ENCODE measurements around the gene USP15. TPM values are rescaled to one million over a fixed set of nuclear protein-coding genes. Genes with fewer than 3 reads are reported as not detected.

The USP15 gene
- total and polyA plus RNA-seq, 2 experiments from 2014 or later, result 48.3 to 54.4 TPM

- Histone ChIP-seq H3K27me3 (replicated peaks; ENCODE audit: insufficient read depth) (no peaks in the 10 kb centered on the region), H3F3A (ENCODE audit: insufficient read depth) (peaks cover 5% of the 10 kb centered on the region; the same call in 1 of the 2 replicates), H2AFZ (no peak overlapping the region), H3K9me2 (ENCODE audit: insufficient read depth) (no peaks in the 10 kb centered on the region), H3K4me2 (ENCODE audit: unreplicated experiment) (no peak overlapping the region), H4K20me1 (ENCODE audit: insufficient read depth) (peaks cover 3% of the 10 kb centered on the region; the same call in 1 of the 2 replicates), H3K4me3 (no peak overlapping the region), H3K9me3 (ENCODE audit: low read depth) (no peaks in the 10 kb centered on the region), H3K9ac (no peak overlapping the region), H3K79me2 (ENCODE audit: insufficient read depth) (peaks cover 100% of the 10 kb centered on the region), H3K36me3 (ENCODE audit: low read depth) (no peaks in the 10 kb centered on the region), H3K4me1 (ENCODE audit: insufficient read depth) (0 out of 2 replicates have a peak, but pooled peaks cover 6% of the 10 kb centered on the region), H3K27ac (no peak overlapping the region)
- DNase-seq, result no peak
- in situ Hi-C loops (cut with MboI), result no loop called here
- 100% methylated on average over 2 of the region's 2 CpGs for WGBS, 2 experiments (ENCODE audit: low coverage in 1 of 2, low lambda C conversion rate in 2 of 2, missing lambda C conversion rate in 2 of 2)
- TF ChIP-seq EZH2 (IDR thresholded peaks at IDR 0.05; ENCODE audit: insufficient read depth, poor library complexity, severe bottlenecking), result no peak
- TF ChIP-seq EZH2phosphoT487 (IDR thresholded peaks at IDR 0.05; ENCODE audit: insufficient read depth, low read depth), result no peak
Measured at GRCh38 chr12:62282057-62282774, 22.0 kb downstream of the USP15 start.

GRCh38 chr12:62284749-62285148 lies 24.5 kb downstream of the USP15 start:
- Histone ChIP-seq H3F3A (ENCODE audit: insufficient read depth) (no peaks in the 10 kb centered on the region), H3K9me2 (ENCODE audit: insufficient read depth) (no peaks in the 10 kb centered on the region), H3K27ac (no peak overlapping the region), H3K4me2 (ENCODE audit: unreplicated experiment) (no peak overlapping the region), H2AFZ (no peak overlapping the region), H3K79me2 (ENCODE audit: insufficient read depth) (peaks cover 100% of the 10 kb centered on the region), H3K9ac (no peak overlapping the region), H3K9me3 (ENCODE audit: low read depth) (no peaks in the 10 kb centered on the region), H3K36me3 (ENCODE audit: low read depth) (no peaks in the 10 kb centered on the region), H3K4me3 (no peak overlapping the region), H3K27me3 (replicated peaks; ENCODE audit: insufficient read depth) (no peaks in the 10 kb centered on the region), H4K20me1 (ENCODE audit: insufficient read depth) (no peaks in the 10 kb centered on the region; the same call in 1 of the 2 replicates), H3K4me1 (ENCODE audit: insufficient read depth) (0 out of 2 replicates have a peak, but pooled peaks cover 6% of the 10 kb centered on the region)
- TF ChIP-seq EZH2 (IDR thresholded peaks at IDR 0.05; ENCODE audit: insufficient read depth, poor library complexity, severe bottlenecking) (no peak), EZH2phosphoT487 (IDR thresholded peaks at IDR 0.05; ENCODE audit: insufficient read depth, low read depth) (no peak)
- DNase-seq, result no peak
- in situ Hi-C loops (cut with MboI), result no loop called here

GRCh38 chr12:62285284-62285683 lies 25.1 kb downstream of the USP15 start:
- no peaks in the 10 kb centered on the region for H3K9me2 ChIP-seq (ENCODE audit: insufficient read depth)
- no peak overlapping the region for H3K27ac ChIP-seq
- H3K27me3 ChIP-seq (replicated peaks; ENCODE audit: insufficient read depth), result no peaks in the 10 kb centered on the region
- TF ChIP-seq EZH2phosphoT487 (IDR thresholded peaks at IDR 0.05; ENCODE audit: insufficient read depth, low read depth), result no peak
- TF ChIP-seq EZH2 (IDR thresholded peaks at IDR 0.05; ENCODE audit: insufficient read depth, poor library complexity, severe bottlenecking), result no peak
- peaks cover 3% of the 10 kb centered on the region; the same call in 1 of the 2 replicates for H4K20me1 ChIP-seq (ENCODE audit: insufficient read depth)
- 100% methylated on average over 1 of the region's 1 CpG for WGBS, 2 experiments (ENCODE audit: low coverage in 1 of 2, low lambda C conversion rate in 2 of 2, missing lambda C conversion rate in 2 of 2)
- H3F3A ChIP-seq (ENCODE audit: insufficient read depth), result no peaks in the 10 kb centered on the region
- no peaks in the 10 kb centered on the region for H3K36me3 ChIP-seq (ENCODE audit: low read depth)
- no peak overlapping the region for H3K4me2 ChIP-seq (ENCODE audit: unreplicated experiment)
- in situ Hi-C loops (cut with MboI), result no loop called here
- no peaks in the 10 kb centered on the region for H3K9me3 ChIP-seq (ENCODE audit: low read depth)
- DNase-seq, result no peak
- no peak overlapping the region for H3K9ac ChIP-seq
- H3K4me3 ChIP-seq, result no peak overlapping the region
- 0 out of 2 replicates have a peak, but pooled peaks cover 6% of the 10 kb centered on the region for H3K4me1 ChIP-seq (ENCODE audit: insufficient read depth)
- H2AFZ ChIP-seq, result no peak overlapping the region
- H3K79me2 ChIP-seq (ENCODE audit: insufficient read depth), result peaks cover 100% of the 10 kb centered on the region

- no peak overlapping the region for H3K4me3 ChIP-seq
- H3K4me1 ChIP-seq (ENCODE audit: insufficient read depth), result no peaks in the 10 kb centered on the region
- no peak for TF ChIP-seq EZH2 (IDR thresholded peaks at IDR 0.05; ENCODE audit: insufficient read depth, poor library complexity, severe bottlenecking)
- no peak for TF ChIP-seq EZH2phosphoT487 (IDR thresholded peaks at IDR 0.05; ENCODE audit: insufficient read depth, low read depth)
- no peak overlapping the region for H2AFZ ChIP-seq
- peaks cover 10% of the 10 kb centered on the region for H4K20me1 ChIP-seq (ENCODE audit: insufficient read depth)
- H3K9ac ChIP-seq, result no peak overlapping the region
- no peak overlapping the region for H3K27ac ChIP-seq
- no peak overlapping the region for H3K4me2 ChIP-seq (ENCODE audit: unreplicated experiment)
- peaks cover 100% of the 10 kb centered on the region for H3K79me2 ChIP-seq (ENCODE audit: insufficient read depth)
- DNase-seq, result no peak
- in situ Hi-C loops (cut with MboI), result no loop called here
- 84 to 85% methylated on average over 5 of the region's 5 CpGs for WGBS, 2 experiments (ENCODE audit: low coverage in 1 of 2, low lambda C conversion rate in 2 of 2, missing lambda C conversion rate in 2 of 2)
- H3K27me3 ChIP-seq (replicated peaks; ENCODE audit: insufficient read depth), result no peaks in the 10 kb centered on the region
- no peaks in the 10 kb centered on the region for H3K9me2 ChIP-seq (ENCODE audit: insufficient read depth)
- H3K36me3 ChIP-seq (ENCODE audit: low read depth), result no peaks in the 10 kb centered on the region; the same call in 1 of the 2 replicates
- no peaks in the 10 kb centered on the region for H3F3A ChIP-seq (ENCODE audit: insufficient read depth)
- no peaks in the 10 kb centered on the region for H3K9me3 ChIP-seq (ENCODE audit: low read depth)
Measured at GRCh38 chr12:62288328-62288727, 28.1 kb downstream of the USP15 start.
